ENCODE measurements around the gene STOML1. TPM values are rescaled to one million over a fixed set of nuclear protein-coding genes. Genes with fewer than 3 reads are reported as not detected.
A peak's percentile ranks its signal among the peaks of the same experiment; 100 is the strongest.

STOML1 gene
- total RNA-seq, 1 experiment from 2014 or later, result 19.7 TPM

DNA sequence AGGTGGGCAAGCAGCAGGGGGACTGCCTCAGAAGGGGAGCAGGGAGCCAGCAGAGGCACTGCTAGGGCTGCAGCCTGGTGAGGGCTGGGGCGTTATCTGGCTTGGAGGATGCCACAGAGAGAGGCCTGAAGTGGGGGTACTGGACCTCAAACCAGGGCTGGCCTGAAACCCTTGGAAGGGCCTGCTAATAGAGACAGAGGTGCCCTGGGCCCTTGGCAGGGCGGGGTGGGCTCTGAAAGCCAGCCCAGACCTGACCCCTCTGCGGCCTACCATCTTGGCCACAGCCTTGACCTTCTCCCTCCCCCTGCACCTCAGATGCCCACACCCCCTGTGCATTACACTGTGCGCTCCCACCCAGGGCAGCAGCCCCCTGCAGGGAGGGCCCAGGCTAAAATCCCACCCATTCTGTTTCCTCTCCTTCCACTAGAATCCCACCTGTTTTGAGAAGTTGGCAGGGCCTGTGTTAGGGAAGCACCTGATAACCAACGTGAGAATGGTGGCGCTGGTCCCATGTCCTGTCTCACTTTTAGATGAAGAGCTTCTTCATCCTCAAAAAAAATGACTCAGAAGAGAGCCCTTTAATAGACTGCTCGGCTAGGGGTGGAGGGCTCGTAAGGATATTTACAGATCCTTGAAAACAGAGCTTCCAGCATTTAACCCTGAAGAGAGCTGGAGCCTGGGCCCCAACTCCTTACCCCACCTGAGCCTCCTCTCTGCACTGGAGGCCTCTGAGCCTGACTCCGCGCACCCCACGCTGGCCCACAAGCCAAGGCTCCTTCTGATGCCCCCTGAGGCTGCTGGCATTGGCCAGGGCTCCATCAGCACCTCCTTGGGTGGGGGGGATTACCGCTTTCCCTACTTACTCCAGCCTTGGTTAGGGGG lies 36.0 kb downstream of the STOML1 start:
- H3K9me3 Mint-ChIP-seq (ENCODE audit: low read depth, unreplicated experiment), result no peaks in the 10 kb centered on the region
- peaks cover 46% of the 10 kb centered on the region for H3K4me1 Mint-ChIP-seq (ENCODE audit: low read depth, unreplicated experiment)
- intact Hi-C loops (cut with micrococcal nuclease; ENCODE audit: unreplicated experiment), result no loop called here
- H3K36me3 Mint-ChIP-seq (ENCODE audit: insufficient read depth, unreplicated experiment), result peaks cover 16% of the 10 kb centered on the region
- no peak for DNase-seq
- H3K27ac Mint-ChIP-seq (ENCODE audit: unreplicated experiment), result peak overlapping the region; percentile 84
- CTCF ChIA-PET, result interaction anchor here (0.5 to 1.4 kb wide), 5 partner anchors 9 to 584 kb away, joined by 4 to 10 read pairs (median 6); no protein-coding TSS in a partner anchor
- H3K4me3 Mint-ChIP-seq (ENCODE audit: low read depth, unreplicated experiment), result peak overlapping the region; percentile 37
- no peaks in the 10 kb centered on the region for H3K27me3 Mint-ChIP-seq (ENCODE audit: unreplicated experiment)
- TSS peak; percentile 93 for BruUV-seq (replicated peaks)
- TF ChIP-seq, protein P1, sequence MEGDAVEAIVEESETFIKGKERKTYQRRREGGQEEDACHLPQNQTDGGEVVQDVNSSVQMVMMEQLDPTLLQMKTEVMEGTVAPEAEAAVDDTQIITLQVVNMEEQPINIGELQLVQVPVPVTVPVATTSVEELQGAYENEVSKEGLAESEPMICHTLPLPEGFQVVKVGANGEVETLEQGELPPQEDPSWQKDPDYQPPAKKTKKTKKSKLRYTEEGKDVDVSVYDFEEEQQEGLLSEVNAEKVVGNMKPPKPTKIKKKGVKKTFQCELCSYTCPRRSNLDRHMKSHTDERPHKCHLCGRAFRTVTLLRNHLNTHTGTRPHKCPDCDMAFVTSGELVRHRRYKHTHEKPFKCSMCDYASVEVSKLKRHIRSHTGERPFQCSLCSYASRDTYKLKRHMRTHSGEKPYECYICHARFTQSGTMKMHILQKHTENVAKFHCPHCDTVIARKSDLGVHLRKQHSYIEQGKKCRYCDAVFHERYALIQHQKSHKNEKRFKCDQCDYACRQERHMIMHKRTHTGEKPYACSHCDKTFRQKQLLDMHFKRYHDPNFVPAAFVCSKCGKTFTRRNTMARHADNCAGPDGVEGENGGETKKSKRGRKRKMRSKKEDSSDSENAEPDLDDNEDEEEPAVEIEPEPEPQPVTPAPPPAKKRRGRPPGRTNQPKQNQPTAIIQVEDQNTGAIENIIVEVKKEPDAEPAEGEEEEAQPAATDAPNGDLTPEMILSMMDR (IDR thresholded peaks at IDR 0.05; ENCODE audit: unreplicated experiment), result no peak

DNA sequence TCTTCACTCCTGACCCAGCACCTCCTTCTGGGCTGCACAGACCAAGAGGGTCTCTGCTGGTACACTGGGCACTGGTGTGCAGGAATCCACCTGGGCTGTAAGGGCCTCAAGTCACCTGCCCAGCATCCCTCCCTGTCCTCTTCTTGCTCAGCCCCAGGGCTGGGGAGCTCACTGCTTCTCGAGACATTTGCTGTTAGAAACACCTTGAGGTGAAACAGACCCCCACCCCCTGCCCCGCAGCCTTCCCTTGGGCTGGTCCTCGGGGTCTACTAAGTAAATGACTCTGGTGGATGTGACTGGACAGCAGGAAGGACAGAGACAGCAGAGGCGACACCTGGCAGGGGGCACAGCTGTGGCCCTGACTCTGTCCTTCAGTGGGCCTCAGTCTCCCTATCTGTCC lies 36.8 kb downstream of the STOML1 start:
- Mint-ChIP-seq H3K36me3 (ENCODE audit: insufficient read depth, unreplicated experiment) (peaks cover 16% of the 10 kb centered on the region), H3K9me3 (ENCODE audit: low read depth, unreplicated experiment) (no peaks in the 10 kb centered on the region), H3K4me3 (ENCODE audit: low read depth, unreplicated experiment) (no peak overlapping the region), H3K4me1 (ENCODE audit: low read depth, unreplicated experiment) (peaks cover 52% of the 10 kb centered on the region), H3K27me3 (ENCODE audit: unreplicated experiment) (no peaks in the 10 kb centered on the region), H3K27ac (ENCODE audit: unreplicated experiment) (no peak overlapping the region)
- intact Hi-C loops (cut with micrococcal nuclease; ENCODE audit: unreplicated experiment), result no loop called here
- TF ChIP-seq, protein P1 (IDR thresholded peaks at IDR 0.05; ENCODE audit: unreplicated experiment), result no peak
- CTCF ChIA-PET, result interaction anchor here (0.8 to 1.1 kb wide), 2 partner anchors 9 to 94 kb away, joined by 3 to 8 read pairs; no protein-coding TSS in a partner anchor
- no TSS peak for BruUV-seq (replicated peaks)
- no peak for DNase-seq

DNA sequence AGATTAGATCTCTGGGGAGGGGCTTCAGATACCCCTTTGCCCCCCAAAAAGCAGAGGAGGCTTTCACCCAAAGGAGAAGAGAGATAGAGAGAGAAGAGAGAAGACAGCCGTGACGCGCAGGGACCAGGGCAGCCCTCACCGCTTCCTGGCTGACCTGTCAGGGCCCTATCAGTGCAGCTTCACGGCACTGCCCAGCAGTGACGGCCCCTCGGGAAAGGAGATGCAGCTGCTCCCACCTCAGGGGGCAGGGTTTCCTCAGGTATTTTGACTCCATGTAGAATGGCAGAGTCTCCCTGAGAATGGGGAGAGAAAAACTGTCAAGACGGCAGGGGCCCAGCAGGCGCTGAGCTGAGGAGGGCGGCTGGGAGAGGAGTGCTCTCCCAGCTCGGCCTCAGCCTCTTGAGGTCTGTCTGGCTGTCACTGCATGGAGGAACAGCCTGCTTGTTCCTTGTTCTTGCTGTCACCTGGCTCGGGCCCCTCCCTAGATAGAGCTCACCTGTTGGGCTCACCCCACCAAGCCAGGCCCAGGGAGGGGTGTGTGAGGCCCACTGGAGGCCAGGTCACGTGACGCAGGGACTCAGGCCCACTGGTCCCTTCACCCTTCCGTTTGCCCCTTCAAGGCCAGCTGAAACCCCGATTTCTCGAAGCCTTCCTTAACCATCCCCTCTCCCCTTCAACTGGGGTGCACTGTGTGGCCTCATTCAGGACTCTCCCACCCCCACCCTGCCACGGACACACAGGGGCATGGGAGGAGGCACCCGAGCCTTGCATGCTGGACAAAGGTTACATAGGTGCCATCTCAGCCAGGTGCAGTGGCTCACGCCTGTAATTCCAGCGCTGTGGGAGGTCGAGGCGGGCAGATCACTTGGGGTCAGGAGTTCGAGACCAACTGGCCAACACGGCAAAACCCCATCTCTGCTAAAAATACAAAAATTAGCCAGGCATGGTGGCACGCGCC lies 37.6 kb downstream of the STOML1 start:
- no TSS peak for BruUV-seq (replicated peaks)
- no peak overlapping the region for H3K4me3 Mint-ChIP-seq (ENCODE audit: low read depth, unreplicated experiment)
- CTCF ChIA-PET, result interaction anchor here (0.8 to 1.1 kb wide), 2 partner anchors 10 to 95 kb away, joined by 3 to 8 read pairs; no protein-coding TSS in a partner anchor
- no peak overlapping the region for H3K27ac Mint-ChIP-seq (ENCODE audit: unreplicated experiment)
- no peak for DNase-seq
- H3K36me3 Mint-ChIP-seq (ENCODE audit: insufficient read depth, unreplicated experiment), result peaks cover 16% of the 10 kb centered on the region
- TF ChIP-seq, protein P1 (IDR thresholded peaks at IDR 0.05; ENCODE audit: unreplicated experiment), result no peak
- no peaks in the 10 kb centered on the region for H3K9me3 Mint-ChIP-seq (ENCODE audit: low read depth, unreplicated experiment)
- H3K4me1 Mint-ChIP-seq (ENCODE audit: low read depth, unreplicated experiment), result peaks cover 46% of the 10 kb centered on the region
- intact Hi-C loops (cut with micrococcal nuclease; ENCODE audit: unreplicated experiment), result no loop called here
- H3K27me3 Mint-ChIP-seq (ENCODE audit: unreplicated experiment), result no peaks in the 10 kb centered on the region

Data from Calu3 (cell line).